Measurements from ENCODE around the gene CUEDC1.
"Not testable (repeated sequence)": the region's sequence is repeated elsewhere in the genome, so short reads cannot be mapped to it uniquely, and the experiment has no call there.

CUEDC1 gene

DNA sequence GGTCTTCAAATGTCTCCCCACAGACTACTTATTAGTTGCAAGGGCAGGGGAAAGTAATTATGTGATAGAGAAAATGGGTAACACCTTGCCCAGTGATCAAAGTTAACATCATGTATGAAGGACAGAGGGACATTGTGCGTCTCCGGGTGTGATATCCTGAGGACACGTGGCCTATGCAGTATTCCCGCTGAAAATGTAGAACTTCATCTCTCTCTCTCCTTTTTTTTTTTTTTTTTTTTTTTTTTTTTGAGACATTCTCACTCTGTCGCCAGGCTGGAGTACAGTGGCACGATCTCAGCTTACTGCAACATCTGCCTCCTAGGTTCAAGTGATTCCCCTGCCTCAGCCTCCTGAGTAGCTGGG is 7.9 kb upstream of the CUEDC1 start:
- Histone ChIP-seq H3K27ac (ENCODE audit: low read length) (no peak overlapping the region), H3K4me1 (ENCODE audit: insufficient read depth, low read length) (no peaks in the 10 kb centered on the region), H3K9ac (ENCODE audit: low read depth, low read length) (no peak overlapping the region), H3K9me3 (ENCODE audit: insufficient read depth, low read length, severe bottlenecking) (no peaks in the 10 kb centered on the region), H3K4me3 (ENCODE audit: low read depth in 1 of 2, low read length in 2 of 2) (no peak overlapping the region), H3K79me2 (ENCODE audit: insufficient read depth, low read length) (no peaks in the 10 kb centered on the region), H3K27me3 (ENCODE audit: insufficient read depth, low read length, poor library complexity) (peaks cover 17% of the 10 kb centered on the region), H4K20me1 (ENCODE audit: insufficient read depth, low read length) (no peaks in the 10 kb centered on the region), H2AFZ (ENCODE audit: low read depth, low read length) (no peak overlapping the region), H3K36me3 (ENCODE audit: insufficient read depth, low read length) (no peaks in the 10 kb centered on the region), H3K4me2 (ENCODE audit: insufficient read depth, low read length) (no peak overlapping the region)
- DNase-seq, result no peak
- no peak for ATAC-seq (ENCODE audit: insufficient read depth, low read depth)
- TF ChIP-seq, protein P1, sequence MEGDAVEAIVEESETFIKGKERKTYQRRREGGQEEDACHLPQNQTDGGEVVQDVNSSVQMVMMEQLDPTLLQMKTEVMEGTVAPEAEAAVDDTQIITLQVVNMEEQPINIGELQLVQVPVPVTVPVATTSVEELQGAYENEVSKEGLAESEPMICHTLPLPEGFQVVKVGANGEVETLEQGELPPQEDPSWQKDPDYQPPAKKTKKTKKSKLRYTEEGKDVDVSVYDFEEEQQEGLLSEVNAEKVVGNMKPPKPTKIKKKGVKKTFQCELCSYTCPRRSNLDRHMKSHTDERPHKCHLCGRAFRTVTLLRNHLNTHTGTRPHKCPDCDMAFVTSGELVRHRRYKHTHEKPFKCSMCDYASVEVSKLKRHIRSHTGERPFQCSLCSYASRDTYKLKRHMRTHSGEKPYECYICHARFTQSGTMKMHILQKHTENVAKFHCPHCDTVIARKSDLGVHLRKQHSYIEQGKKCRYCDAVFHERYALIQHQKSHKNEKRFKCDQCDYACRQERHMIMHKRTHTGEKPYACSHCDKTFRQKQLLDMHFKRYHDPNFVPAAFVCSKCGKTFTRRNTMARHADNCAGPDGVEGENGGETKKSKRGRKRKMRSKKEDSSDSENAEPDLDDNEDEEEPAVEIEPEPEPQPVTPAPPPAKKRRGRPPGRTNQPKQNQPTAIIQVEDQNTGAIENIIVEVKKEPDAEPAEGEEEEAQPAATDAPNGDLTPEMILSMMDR (IDR thresholded peaks at IDR 0.05; ENCODE audit: borderline replicate concordance, extremely low read depth, low read length, poor library complexity, severe bottlenecking), result no peak
- no peak for TF ChIP-seq EZH2 (IDR thresholded peaks at IDR 0.05; ENCODE audit: borderline replicate concordance, low read depth, low read length, severe bottlenecking)

DNA sequence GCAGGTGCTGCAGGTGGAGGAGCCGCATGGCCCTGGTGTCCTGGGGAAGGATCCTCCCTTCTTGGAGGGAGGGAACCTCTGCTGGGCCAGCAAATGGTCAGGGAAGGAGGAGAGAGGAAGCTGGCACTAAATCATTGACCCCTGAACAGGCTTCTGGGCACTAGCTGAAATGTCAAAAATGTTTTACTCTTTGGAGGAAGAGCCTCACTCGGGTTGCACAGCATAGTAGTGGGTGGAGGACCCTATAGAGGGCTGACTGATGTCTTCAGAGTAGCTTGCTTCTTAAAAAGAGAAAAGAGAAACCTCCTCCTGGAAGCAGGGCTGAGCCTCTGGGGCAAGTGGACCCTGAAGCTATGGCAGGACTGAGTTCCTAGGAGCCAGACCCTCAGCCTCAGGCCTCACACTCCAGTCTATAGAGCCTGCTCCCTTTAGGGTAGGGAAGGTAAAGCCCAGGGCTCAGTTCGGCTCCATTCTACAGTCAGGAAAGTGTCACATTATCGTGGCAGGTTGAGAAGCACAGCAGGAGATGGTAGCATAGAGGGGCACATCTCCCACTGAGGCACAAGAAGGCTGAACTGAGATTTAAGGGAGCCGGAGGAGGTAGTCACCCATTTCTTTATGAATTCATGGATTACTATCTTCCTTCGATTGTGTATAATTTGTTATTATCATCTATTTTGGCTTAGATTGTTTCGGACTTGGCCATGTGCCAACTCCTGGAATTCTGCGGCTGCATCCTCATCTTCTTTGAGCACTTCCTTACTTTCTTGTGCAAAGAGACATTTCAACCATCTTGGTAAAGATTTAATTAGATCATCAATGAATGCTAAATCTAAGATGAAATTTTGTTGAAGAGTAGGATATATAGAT is 7.3 kb upstream of the CUEDC1 start:
- no peak for TF ChIP-seq EZH2 (IDR thresholded peaks at IDR 0.05; ENCODE audit: borderline replicate concordance, low read depth, low read length, severe bottlenecking)
- TF ChIP-seq, protein P1 (IDR thresholded peaks at IDR 0.05; ENCODE audit: borderline replicate concordance, extremely low read depth, low read length, poor library complexity, severe bottlenecking), result no peak
- Histone ChIP-seq H3K36me3 (ENCODE audit: insufficient read depth, low read length) (no peaks in the 10 kb centered on the region), H3K4me2 (ENCODE audit: insufficient read depth, low read length) (no peak overlapping the region), H3K9ac (ENCODE audit: low read depth, low read length) (no peak overlapping the region), H3K4me3 (ENCODE audit: low read depth in 1 of 2, low read length in 2 of 2) (no peak overlapping the region), H4K20me1 (ENCODE audit: insufficient read depth, low read length) (peaks cover 6% of the 10 kb centered on the region), H3K27ac (ENCODE audit: low read length) (no peak overlapping the region), H3K9me3 (ENCODE audit: insufficient read depth, low read length, severe bottlenecking) (no peaks in the 10 kb centered on the region), H3K79me2 (ENCODE audit: insufficient read depth, low read length) (no peaks in the 10 kb centered on the region), H3K27me3 (ENCODE audit: insufficient read depth, low read length, poor library complexity) (peaks cover 23% of the 10 kb centered on the region), H3K4me1 (ENCODE audit: insufficient read depth, low read length) (no peaks in the 10 kb centered on the region), H2AFZ (ENCODE audit: low read depth, low read length) (no peak overlapping the region)
- DNase-seq (no peak), ATAC-seq (ENCODE audit: insufficient read depth, low read depth) (no peak)

DNA sequence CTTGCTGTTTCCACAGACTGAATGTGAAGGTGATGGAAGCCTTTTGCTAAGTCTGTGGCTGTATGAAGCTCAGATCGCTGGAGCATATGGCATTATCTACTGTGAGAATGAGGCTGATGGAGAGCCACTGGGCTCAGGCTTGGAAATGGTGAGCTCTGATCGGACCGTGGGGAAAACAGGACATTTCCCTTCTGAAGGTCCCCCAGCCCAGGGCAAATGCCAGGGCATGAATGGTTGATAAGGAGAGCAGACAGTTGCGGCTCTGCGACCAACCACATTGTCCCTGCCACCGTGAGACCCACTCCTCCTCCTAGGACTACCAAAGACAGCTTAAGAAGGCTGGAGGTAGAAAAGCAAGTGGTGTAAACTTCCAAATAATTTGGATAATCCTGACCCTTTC is 4.7 kb upstream of the CUEDC1 start:
- H3K36me3 ChIP-seq (ENCODE audit: insufficient read depth, low read length), result no peaks in the 10 kb centered on the region
- no peak for TF ChIP-seq EZH2 (IDR thresholded peaks at IDR 0.05; ENCODE audit: borderline replicate concordance, low read depth, low read length, severe bottlenecking)
- TF ChIP-seq, protein P1 (IDR thresholded peaks at IDR 0.05; ENCODE audit: borderline replicate concordance, extremely low read depth, low read length, poor library complexity, severe bottlenecking), result no peak
- peaks cover 24% of the 10 kb centered on the region for H4K20me1 ChIP-seq (ENCODE audit: insufficient read depth, low read length)
- H3K4me3 ChIP-seq (ENCODE audit: low read depth in 1 of 2, low read length in 2 of 2), result no peak overlapping the region
- DNase-seq (no peak), ATAC-seq (ENCODE audit: insufficient read depth, low read depth) (no peak)
- H3K9ac ChIP-seq (ENCODE audit: low read depth, low read length), result no peak overlapping the region
- no peak overlapping the region for H2AFZ ChIP-seq (ENCODE audit: low read depth, low read length)
- H3K79me2 ChIP-seq (ENCODE audit: insufficient read depth, low read length), result no peaks in the 10 kb centered on the region
- no peaks in the 10 kb centered on the region for H3K9me3 ChIP-seq (ENCODE audit: insufficient read depth, low read length, severe bottlenecking)
- no peak overlapping the region for H3K4me2 ChIP-seq (ENCODE audit: insufficient read depth, low read length)
- peaks cover 44% of the 10 kb centered on the region for H3K27me3 ChIP-seq (ENCODE audit: insufficient read depth, low read length, poor library complexity)
- H3K4me1 ChIP-seq (ENCODE audit: insufficient read depth, low read length), result peaks cover 14% of the 10 kb centered on the region
- no peak overlapping the region for H3K27ac ChIP-seq (ENCODE audit: low read length)

DNA sequence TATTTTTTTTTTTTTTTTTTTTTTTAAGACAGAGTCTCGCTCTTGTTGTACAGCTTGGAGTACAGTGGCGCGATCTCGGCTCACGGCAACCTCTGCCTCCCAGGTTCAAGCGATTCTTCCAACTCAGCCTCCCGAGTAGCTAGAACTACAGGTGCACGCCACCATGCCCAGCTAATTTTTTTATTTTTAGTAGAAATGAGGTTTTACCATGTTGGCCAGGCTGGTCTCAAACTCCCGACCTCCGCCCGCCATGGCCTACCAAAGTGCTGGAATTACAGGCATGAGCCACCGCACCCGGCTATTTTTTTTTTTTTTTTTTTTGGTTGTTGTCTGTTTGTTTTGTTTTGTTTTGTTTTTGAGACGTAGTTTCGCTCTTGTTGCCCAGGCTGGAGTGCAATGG is 3.2 kb upstream of the CUEDC1 start:
- H3K4me3 ChIP-seq (ENCODE audit: low read depth in 1 of 2, low read length in 2 of 2); ATAC-seq (ENCODE audit: insufficient read depth, low read depth); H3K27ac ChIP-seq (ENCODE audit: low read length); H3K36me3 ChIP-seq (ENCODE audit: insufficient read depth, low read length); H3K79me2 ChIP-seq (ENCODE audit: insufficient read depth, low read length); H3K9me3 ChIP-seq (ENCODE audit: insufficient read depth, low read length, severe bottlenecking); H3K9ac ChIP-seq (ENCODE audit: low read depth, low read length); H3K4me2 ChIP-seq (ENCODE audit: insufficient read depth, low read length); DNase-seq; H2AFZ ChIP-seq (ENCODE audit: low read depth, low read length): not testable (repeated sequence)
- Histone ChIP-seq H3K4me1 (ENCODE audit: insufficient read depth, low read length) (peaks cover 19% of the 10 kb centered on the region), H4K20me1 (ENCODE audit: insufficient read depth, low read length) (peaks cover 24% of the 10 kb centered on the region), H3K27me3 (ENCODE audit: insufficient read depth, low read length, poor library complexity) (peaks cover 59% of the 10 kb centered on the region)

All from DND-41 (cell line).